Psoas muscle (tissue), 8 donors: Measurements from ENCODE around the gene RMDN3. TPM values are rescaled to one million over a fixed set of nuclear protein-coding genes. Genes with fewer than 3 reads are reported as not detected.

ENCODE experiments used
- ATAC-seq, 4 donors: fragments of 200-7000 bp; cut with Tn5 transposase; one replicate each; pipeline ENCODE4 v1.9.1; 2020; ENCODE audit warnings: moderate library complexity in 3 of 4, mild to moderate bottlenecking in 2 of 4
- DNase-seq, 2 donors: peaks; one replicate each; pipeline ENCODE4 v3.0.0-alpha.2; 2020
- H3K27ac ChIP-seq: fragments of 200-600 bp; one replicate; pipeline ENCODE4 v1.8.0; 2022
- H3K27me3 ChIP-seq, 3 donors: fragments of 200-600 bp in 1 of 3; one replicate each; pipeline versions ENCODE4 v1.6.1 to v1.8.0; 2013 to 2022; ENCODE audit warnings: low read length in 2 of 3, mild to moderate bottlenecking in 2 of 3, moderate library complexity in 1 of 3; ENCODE audit not compliant: insufficient read depth in 3 of 3
- H3K36me3 ChIP-seq, 2 donors: fragments of 200-600 bp in 1 of 2; one replicate each; pipeline versions ENCODE4 v1.6.1 to v1.8.0; 2013 to 2022; ENCODE audit warnings: low read depth in 1 of 2, mild to moderate bottlenecking in 1 of 2, moderate library complexity in 1 of 2; ENCODE audit not compliant: insufficient read depth in 1 of 2
- H3K4me1 ChIP-seq: fragments of 200-600 bp; one replicate; pipeline ENCODE4 v1.8.0; 2022
- H3K4me3 ChIP-seq: fragments of 200-600 bp; one replicate; pipeline ENCODE4 v1.8.0; 2022; ENCODE audit warnings: mild to moderate bottlenecking
- H3K9me3 ChIP-seq: fragments of 200-600 bp; one replicate; pipeline ENCODE4 v1.8.0; 2022
- WGBS, 3 donors: extraction: QIAGEN DNeasy Blood & Tissue Kit; methylation state at CpG; one replicate each; pipeline versions ENCODE4 v1.1.6 to v1.1.7; 2013; 5-methylcytosine and 5-hydroxymethylcytosine counted together
- intact Hi-C, 2 donors: fragments of 100-400 bp; cut with DNase I; formaldehyde crosslinking; loops; one replicate each; pipeline versions ENCODE4 v1.11.0 to v1.14.2; 2022
- polyA plus RNA-seq, 3 donors: library from polyadenylated mRNA; stranded (reverse); fragments of 200-250 nt; gene quantifications; one replicate each; pipeline ENCODE4 v1.2.3, GENCODE V29; 2013
- total RNA-seq, 4 donors: library from RNA; stranded (reverse); fragmentation: NEBNext Ultra II Directional in 2 of 4; extraction: Animal tissue kit (Norgen Biotek cat#: 25700) in 2 of 4; gene quantifications; one replicate each; pipeline versions ENCODE4 v1.2.1 to v1.2.4, GENCODE V29; 2021 to 2023
- TF ChIP-seq, protein P1 (sequence below): fragments of 200-600 bp; IDR thresholded peaks from one replicate; pipeline ENCODE4 v1.8.0; 2022; ENCODE audit warnings: antibody characterized with exemption
- donor health status: healthy with polysubstance abuse.
- donor health status: DM: no; HTN: no; CAD: no; lungs with moderate emphysema.
- donor health status: Bipolar disorder and iron deficiency.
- donor health status: healthy.
- donor health status: DM: yes; HTN: yes; CAD: no.
- donor health status: DM: no; HTN: no; CAD: no.
- donor health status: DM: no; HTN: no; CAD: no.
- donor health status: DM: yes; HTN: yes; CAD: no.

Gene RMDN3
- total and polyA plus RNA-seq, 7 donors: 11.1 to 30.9 (median 19.1) TPM

- TF ChIP-seq, protein P1, sequence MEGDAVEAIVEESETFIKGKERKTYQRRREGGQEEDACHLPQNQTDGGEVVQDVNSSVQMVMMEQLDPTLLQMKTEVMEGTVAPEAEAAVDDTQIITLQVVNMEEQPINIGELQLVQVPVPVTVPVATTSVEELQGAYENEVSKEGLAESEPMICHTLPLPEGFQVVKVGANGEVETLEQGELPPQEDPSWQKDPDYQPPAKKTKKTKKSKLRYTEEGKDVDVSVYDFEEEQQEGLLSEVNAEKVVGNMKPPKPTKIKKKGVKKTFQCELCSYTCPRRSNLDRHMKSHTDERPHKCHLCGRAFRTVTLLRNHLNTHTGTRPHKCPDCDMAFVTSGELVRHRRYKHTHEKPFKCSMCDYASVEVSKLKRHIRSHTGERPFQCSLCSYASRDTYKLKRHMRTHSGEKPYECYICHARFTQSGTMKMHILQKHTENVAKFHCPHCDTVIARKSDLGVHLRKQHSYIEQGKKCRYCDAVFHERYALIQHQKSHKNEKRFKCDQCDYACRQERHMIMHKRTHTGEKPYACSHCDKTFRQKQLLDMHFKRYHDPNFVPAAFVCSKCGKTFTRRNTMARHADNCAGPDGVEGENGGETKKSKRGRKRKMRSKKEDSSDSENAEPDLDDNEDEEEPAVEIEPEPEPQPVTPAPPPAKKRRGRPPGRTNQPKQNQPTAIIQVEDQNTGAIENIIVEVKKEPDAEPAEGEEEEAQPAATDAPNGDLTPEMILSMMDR: no peak
- 93 to 96% (median 95%) methylated on average over 2 of the region's 2 CpGs for WGBS, 3 donors
Observed at GRCh38 chr15:40706121-40706520, 48.9 kb downstream of the RMDN3 start.

GRCh38 chr15:40702077-40702476, 53.0 kb downstream of the RMDN3 start:
- Histone ChIP-seq H3K36me3 (no peaks in the 10 kb centered on the region), H3K27me3 (no peaks in the 10 kb centered on the region), H3K4me1 (no peaks in the 10 kb centered on the region), H3K27ac (no peak overlapping the region), H3K9me3 (no peaks in the 10 kb centered on the region), H3K4me3 (no peak overlapping the region)
- intact Hi-C loops: no loop called here
- ATAC-seq (no peak), DNase-seq (no peak)
- WGBS, 3 donors: 91 to 97% (median 94%) methylated on average over 7 of the region's 7 CpGs
- TF ChIP-seq, protein P1: no peak

More at GRCh38 chr15:40706121-40706520, 48.9 kb downstream of the RMDN3 start:
- Histone ChIP-seq H3K27me3 (no peaks in the 10 kb centered on the region), H3K4me3 (no peak overlapping the region), H3K4me1 (no peaks in the 10 kb centered on the region), H3K27ac (no peak overlapping the region), H3K36me3 (no peaks in the 10 kb centered on the region), H3K9me3 (no peaks in the 10 kb centered on the region)
- DNase-seq: no peak
- intact Hi-C loops: no loop called here
- no peak for ATAC-seq

DNA sequence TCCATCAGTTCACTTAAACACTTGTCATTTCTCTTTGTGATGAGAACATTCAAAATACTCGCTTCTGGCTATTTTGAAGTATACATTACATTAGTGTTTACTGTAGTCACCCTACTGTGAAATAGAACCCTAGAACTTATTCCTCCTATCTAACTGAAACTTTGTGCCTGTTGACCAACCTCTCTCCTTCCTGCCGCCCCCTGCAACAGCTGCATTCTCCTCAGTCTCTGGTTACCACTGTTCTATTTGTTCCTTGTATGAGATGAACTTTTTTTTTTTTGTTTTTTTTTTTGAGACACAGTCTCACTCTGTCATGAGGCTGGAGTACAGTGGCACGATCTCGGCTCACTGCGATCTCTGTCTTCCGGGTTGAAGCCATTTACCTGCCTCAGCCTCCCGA, 57.1 kb downstream of the RMDN3 start:
- H3K4me3 ChIP-seq: no peak overlapping the region
- H3K9me3 ChIP-seq: no peaks in the 10 kb centered on the region
- H3K27me3 ChIP-seq: no peaks in the 10 kb centered on the region
- no peak for ATAC-seq
- peaks cover 0 to 5% of the 10 kb centered on the region in 2 donors for H3K36me3 ChIP-seq
- TF ChIP-seq, protein P1: no peak
- peaks cover 15% of the 10 kb centered on the region for H3K4me1 ChIP-seq
- no peak for DNase-seq
- WGBS, 3 donors: 87 to 95% (median 91%) methylated on average over 7 of the region's 7 CpGs
- no peak overlapping the region for H3K27ac ChIP-seq
- intact Hi-C loops: loop anchor here in 1 of 2 donors (5.0 to 10.0 kb wide), 2 partner anchors 49 to 173 kb away; no protein-coding TSS in a partner anchor

GRCh38 chr15:40696228-40696627, 58.8 kb downstream of the RMDN3 start:
- peaks cover 15% of the 10 kb centered on the region for H3K4me1 ChIP-seq
- 82 to 83% (median 82%) methylated on average over 11 of the region's 11 CpGs for WGBS, 3 donors
- H3K36me3 ChIP-seq: peaks cover 0 to 21% of the 10 kb centered on the region in 2 donors
- H3K4me3 ChIP-seq: no peak overlapping the region
- TF ChIP-seq, protein P1: no peak
- DNase-seq: no peak
- H3K27me3 ChIP-seq: no peaks in the 10 kb centered on the region
- intact Hi-C loops: loop anchor here in 1 of 2 donors (5.0 to 10.0 kb wide), 2 partner anchors 51 to 171 kb away; no protein-coding TSS in a partner anchor
- H3K9me3 ChIP-seq: no peaks in the 10 kb centered on the region
- no peak overlapping the region for H3K27ac ChIP-seq
- ATAC-seq: no peak

DNA sequence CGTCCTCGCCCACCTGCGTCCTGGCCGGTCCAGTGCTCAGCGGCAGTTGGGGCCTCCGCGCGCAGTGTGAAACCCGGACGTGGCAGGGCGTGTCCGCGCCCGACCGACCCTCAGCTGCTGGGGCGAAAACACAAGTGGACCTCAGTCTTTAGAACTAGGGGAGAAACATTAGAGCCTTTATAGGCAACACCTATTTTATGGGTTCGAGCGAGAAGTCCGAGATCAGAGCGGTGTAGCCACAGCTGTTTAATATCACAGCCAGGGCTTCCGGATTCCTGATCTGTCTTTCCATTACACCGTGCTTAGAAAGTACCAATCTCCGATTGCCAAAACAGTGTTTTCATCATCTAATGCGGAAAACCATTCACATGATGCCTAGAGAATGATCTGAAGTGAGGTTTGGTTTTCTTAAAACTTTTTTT, 59.6 kb downstream of the RMDN3 start:
- intact Hi-C loops: loop anchor here in 1 of 2 donors (5.0 to 10.0 kb wide), 2 partner anchors 52 to 171 kb away; no protein-coding TSS in a partner anchor
- Histone ChIP-seq H3K27ac (peak overlapping the region; percentile 98), H3K4me3 (peak overlapping the region; percentile 85), H3K36me3 (peaks cover 0 to 22% of the 10 kb centered on the region in 2 donors), H3K27me3 (no peaks in the 10 kb centered on the region), H3K9me3 (no peaks in the 10 kb centered on the region), H3K4me1 (peaks cover 15% of the 10 kb centered on the region)
- ATAC-seq (peak in 2 of 4 donors; percentile 13 to 28), DNase-seq (no peak)
- TF ChIP-seq, protein P1: no peak
- WGBS, 3 donors: 0% methylated on average over 22 to 24 of the region's 24 CpGs
